Parietal lobe (tissue), 1 donor: ENCODE results near the gene TEX44. TPM values are rescaled to one million over a fixed set of nuclear protein-coding genes. Genes with fewer than 3 reads are reported as not detected.

Experiments used
- total RNA-seq: library from RNA; depleted of rRNA; stranded (reverse); fragments of >200 nt; gene quantifications from one replicate; pipeline ENCODE4 v1.2.3, GENCODE V29; 2014

TEX44 gene
- total RNA-seq = not detected

DNA sequence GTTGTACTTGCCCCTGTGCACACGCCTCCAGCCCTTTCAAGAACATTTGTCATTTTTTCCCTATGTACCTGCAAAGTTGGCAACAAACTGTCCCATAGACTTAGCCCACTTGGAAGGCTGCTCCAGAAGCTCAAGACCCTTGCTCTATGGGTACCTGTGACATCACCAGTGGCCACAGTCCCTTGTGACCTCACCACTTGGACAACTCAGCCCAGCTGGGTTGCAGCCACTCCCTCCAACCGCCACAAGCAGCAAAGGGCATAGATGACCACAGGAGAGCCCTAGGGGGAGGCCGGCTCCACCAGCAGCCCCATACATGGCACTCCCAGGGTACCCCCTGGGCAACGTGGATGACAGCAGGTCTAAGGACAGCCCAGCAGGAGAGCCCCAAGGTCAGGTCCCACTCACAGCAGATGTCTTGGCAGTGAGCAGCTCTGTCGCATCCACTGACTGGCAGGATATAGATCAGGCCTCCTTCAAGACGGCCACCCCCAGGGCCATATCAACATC, at the start of gene TEX44:
TSS of gene TEX44 (plus strand) at position 229 of the 510 bp plus-strand sequence. CDS start at position 317, 88 bp downstream.

Other genes starting within 250 kb of the TEX44 start
- 1.3 TPM for gene B3GNT7, start 197.2 kb upstream of the TEX44 start, total RNA-seq
- gene NCL, start 128.4 kb upstream of the TEX44 start, total RNA-seq = 150 TPM
- gene NMUR1, start 62.4 kb upstream of the TEX44 start, total RNA-seq = not detected
- gene PTMA, start 115.7 kb downstream of the TEX44 start, total RNA-seq = 543 TPM
- 45.4 TPM for gene PDE6D, start 188.4 kb downstream of the TEX44 start, total RNA-seq
- 48.5 TPM for gene COPS7B, start 193.6 kb downstream of the TEX44 start, total RNA-seq